HPDE6-E6E7 (cell line): ENCODE data around the gene NUPR2.
A peak's percentile ranks its signal among the peaks of the same experiment; 100 is the strongest.
"Not testable (repeated sequence)": the region's sequence is repeated elsewhere in the genome, so short reads cannot be mapped to it uniquely, and the experiment has no call there.

ENCODE experiments used
- DNase-seq: peaks from one replicate; pipeline ENCODE4 v3.0.0; 2011; ENCODE audit warnings: missing footprints; ENCODE audit errors: extremely low spot score

NUPR2 gene

DNA sequence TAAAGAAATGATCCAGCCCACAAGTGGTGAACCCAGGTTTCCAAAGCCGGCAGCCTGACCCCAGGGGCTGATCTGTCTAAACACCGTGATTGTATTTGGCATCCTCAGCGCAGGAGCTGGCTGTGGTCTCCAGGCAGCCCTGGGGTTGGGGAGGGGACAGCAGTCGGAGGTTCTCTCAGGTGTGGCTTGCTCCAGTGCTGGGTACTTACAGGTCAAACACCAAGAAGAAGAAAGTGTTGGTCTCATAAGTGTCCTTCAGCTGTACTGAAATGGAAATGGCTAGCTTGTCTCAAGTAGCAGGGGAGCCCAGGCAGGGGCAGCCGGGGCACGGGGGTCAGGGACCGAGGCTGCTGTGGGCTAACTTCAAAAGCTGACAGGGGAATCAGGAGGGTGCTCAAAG is 29.5 kb downstream of the NUPR2 start:
- DNase-seq: no peak

DNA sequence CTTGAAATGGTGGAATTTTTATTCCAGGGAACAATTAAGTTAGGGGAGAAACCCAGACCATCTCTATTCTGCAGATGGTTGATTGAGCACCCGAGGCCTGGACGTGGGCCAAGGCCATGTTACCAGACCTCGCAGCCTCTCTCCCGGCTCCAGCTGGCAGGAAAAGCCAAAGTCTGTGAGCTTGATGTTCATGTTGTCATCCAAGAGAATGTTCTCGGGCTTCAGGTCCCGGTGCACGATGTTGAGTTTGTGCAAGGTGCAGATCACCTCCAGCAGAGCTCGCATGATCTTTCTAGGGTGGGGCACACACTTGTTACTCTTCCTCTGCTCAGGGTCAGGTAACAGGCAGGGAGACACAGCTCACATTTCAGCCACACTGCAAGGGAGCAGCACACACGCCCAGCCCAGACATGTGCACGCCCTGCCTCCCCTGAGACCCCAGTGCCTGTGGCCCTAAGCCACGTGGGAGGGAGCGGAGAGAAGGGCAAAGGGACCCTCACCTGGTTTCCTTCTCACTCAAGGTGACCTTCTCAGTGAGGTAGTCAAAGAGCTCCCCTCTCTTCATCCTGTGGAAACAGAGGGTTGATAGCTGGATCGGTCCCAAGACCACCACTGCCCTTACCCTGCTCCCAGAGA is 32.9 kb downstream of the NUPR2 start:
- no peak for DNase-seq

DNA sequence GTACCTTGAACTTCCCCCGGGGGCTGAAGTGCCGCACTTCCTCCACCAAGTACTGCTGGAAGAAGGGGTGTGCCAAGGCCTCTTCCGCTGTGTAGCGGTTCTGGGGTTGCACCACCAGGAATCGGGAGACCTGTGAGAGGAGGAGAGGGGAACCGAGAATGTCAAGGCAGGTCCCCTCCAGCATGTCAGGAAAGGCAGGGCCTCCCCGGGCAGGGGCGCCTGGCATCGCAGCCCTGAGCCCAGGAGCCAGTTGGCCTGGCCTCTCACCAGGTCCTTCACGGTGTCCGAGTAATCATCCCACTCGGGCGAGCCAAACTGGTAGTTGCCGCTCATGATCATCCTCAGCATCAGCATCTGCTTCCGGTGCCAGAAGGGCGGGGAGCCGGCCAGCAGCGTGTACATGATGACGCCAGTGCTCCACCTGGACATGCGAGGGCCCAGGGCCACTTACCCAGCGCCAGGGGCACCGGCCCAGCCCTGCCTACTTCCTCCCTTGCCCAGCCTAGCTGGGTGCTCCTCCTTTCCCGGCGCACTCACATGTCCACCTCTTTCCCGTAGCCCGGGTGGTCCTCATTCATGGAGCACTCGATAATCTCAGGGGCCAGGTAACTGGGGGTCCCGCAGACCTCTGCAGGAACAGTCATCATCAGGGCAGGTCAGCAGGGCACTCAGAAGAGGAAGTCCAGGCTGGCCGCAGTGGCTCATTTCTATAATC is 34.4 kb downstream of the NUPR2 start:
- DNase-seq: no peak

DNA sequence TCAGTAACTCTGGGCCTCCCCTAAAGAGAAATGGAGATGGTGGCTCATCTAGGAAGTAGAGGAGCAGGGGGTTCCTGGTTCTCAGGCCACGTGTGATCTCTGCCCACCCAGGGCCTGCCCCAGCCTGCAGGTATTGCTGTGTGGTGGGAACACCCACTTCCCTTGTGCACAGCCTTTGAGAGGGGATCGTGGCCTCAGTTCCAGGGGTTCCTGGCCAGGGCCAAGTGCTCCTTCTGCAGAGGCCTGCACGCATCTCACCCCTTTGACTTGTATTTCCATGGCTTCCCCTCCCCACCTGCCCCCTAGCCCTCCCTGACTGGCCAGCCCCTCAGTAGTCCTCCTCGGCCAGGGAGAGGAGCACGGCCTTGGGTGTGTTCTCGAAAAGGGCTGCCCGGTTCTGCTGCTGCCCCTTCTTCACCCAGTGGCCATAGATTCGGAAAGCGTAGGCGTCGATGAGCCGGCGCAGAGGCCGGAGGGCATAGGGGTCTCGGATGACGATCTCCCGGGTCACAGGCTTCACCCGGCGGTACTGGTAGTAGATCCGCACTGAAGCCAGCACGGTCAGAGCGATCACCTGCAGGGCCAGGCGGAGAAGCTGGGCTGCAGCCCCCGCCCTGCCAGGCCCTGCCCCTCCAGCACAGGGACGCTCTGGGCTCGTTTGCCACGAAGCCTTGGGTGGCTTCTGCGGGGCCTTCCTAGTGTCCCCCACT is 35.3 kb downstream of the NUPR2 start:
- DNase-seq: not testable (repeated sequence)

DNA sequence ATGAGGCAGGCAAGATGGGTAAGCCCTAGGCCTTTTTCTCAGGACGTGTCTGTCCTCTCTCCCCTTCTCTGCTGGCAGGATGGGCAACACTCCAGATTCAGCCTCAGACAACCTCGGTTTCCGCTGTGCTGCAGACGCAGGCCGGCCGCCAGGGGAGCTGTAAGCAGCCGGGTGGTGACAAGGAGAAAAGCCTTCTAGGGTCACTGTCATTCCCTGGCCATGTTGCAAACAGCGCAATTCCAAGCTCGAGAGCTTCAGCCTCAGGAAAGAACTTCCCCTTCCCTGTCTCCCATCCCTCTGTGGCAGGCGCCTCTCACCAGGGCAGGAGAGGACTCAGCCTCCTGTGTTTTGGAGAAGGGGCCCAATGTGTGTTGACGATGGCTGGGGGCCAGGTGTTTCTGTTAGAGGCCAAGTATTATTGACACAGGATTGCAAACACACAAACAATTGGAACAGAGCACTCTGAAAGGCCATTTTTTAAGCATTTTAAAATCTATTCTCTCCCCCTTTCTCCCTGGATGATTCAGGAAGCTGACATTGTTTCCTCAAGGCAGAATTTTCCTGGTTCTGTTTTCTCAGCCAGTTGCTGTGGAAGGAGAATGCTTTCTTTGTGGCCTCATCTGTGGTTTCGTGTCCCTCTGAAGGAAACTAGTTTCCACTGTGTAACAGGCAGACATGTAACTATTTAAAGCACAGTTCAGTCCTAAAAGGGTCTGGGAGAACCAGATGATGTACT is 36.6 kb downstream of the NUPR2 start:
- no peak for DNase-seq

DNA sequence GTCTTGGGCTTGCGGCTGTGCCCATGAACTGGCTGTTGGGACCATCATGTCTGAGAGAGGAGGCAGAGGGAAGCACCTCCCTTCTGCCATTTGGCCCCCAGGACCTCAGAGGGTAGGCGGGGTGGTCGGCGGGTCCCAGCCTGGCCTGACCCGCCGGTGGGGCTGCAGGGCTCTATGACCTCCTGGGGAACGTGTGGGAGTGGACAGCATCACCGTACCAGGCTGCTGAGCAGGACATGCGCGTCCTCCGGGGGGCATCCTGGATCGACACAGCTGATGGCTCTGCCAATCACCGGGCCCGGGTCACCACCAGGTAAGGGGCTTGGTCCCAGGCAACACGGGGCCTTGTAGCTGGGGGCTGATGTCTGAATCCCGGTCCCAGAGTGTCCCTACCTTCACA is 38.0 kb downstream of the NUPR2 start:
- DNase-seq: no peak

DNA sequence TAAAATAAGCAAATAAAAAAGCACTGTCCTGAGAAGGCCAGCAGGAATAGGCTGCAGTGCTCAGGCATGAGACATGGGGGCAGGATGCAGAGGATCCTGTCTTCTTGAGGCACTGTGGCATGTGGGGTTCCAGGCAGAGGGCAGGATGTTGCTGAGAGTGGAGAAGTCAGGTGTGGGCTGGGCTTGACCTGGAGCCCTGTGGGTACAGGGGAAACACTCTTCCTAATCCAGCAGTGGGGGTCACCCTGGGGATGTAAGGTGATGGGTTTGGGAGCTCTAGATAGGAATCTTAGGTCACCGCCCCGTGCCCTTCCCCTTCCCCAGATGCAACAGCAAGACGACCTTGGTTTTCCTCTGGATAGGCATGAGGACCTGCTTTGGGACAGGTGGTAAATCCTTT is 38.5 kb downstream of the NUPR2 start:
- DNase-seq: no peak

DNA sequence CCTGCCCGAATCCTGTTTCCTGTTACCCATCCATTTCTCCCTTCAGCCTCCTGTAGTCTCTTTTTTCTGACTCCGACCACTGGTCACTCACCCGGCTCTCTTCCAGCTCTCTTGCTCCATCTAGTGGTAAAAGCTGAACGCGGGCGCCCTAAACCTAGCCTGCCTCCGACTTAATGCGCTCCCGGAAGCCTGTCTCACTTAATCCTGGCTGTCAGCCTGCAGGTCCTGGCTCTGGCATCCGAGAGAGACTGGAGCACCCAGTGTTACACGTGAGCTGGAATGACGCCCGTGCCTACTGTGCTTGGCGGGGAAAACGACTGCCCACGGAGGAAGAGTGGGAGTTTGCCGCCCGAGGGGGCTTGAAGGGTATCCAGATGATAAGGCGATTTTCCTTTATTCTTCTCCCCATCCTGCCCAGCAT is 41.8 kb downstream of the NUPR2 start:
- DNase-seq: peak; percentile 78

DNA sequence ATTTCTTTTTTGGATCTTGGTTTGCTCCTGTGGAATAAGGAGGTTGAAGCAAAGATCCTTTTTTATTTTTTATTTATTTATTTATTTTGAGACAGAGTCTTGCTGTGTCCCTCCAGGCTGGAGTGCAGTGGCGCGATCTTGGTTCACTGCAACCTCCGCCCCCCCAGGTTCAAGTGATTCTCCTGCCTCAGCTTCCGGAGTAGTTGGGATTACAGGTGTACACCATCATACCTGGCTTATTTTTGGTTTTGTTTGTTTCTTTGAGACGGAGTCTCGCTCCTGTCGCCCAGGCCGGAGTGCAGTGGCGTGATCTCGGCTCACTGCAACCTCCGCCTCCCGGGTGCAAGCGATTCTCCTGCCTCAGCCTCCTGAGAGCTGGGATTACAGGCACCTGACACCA is 49.8 kb downstream of the NUPR2 start:
- not testable (repeated sequence) for DNase-seq
